GM23338 (cell line): ENCODE measurements around the gene OCA2. TPM values are rescaled to one million over a fixed set of nuclear protein-coding genes. Genes with fewer than 3 reads are reported as not detected.

Experiments used
- ATAC-seq: fragments of 200-7000 bp; cut with Tn5 transposase; 3 replicates; pipeline ENCODE4 v1.9.1; 2020
- DNase-seq: peaks from one replicate; pipeline ENCODE4 v3.0.0-alpha.2; 2015; ENCODE audit warnings: low spot score
- H2AFZ ChIP-seq: fragments of 200-600 bp; sonication (generic); 2 replicates; pipeline ENCODE4 v1.8.0; 2016; ENCODE audit warnings: antibody characterized with exemption, mild to moderate bottlenecking, moderate library complexity
- H3F3A ChIP-seq: fragments of 200-600 bp; sonication (generic); replicated peaks from 2 replicates; pipeline ENCODE4 v1.8.0; 2017; ENCODE audit warnings: antibody characterized with exemption, mixed run types, low read depth
- H3K27ac ChIP-seq: fragments of 200-600 bp; sonication (generic); 2 replicates; pipeline ENCODE4 v1.6.1; 2016; ENCODE audit warnings: low read depth
- H3K27me3 ChIP-seq: fragments of 200-600 bp; sonication (generic); 2 replicates; pipeline ENCODE4 v1.8.0; 2016; ENCODE audit warnings: mild to moderate bottlenecking, mixed run types, moderate library complexity; ENCODE audit not compliant: insufficient read depth
- H3K36me3 ChIP-seq: fragments of 200-600 bp; sonication (generic); 2 replicates; pipeline ENCODE4 v1.8.0; 2016; ENCODE audit warnings: mild to moderate bottlenecking; ENCODE audit not compliant: insufficient read depth
- H3K4me1 ChIP-seq: fragments of 200-600 bp; sonication (generic); 2 replicates; pipeline ENCODE4 v1.8.0; 2016; ENCODE audit warnings: mild to moderate bottlenecking, moderate library complexity; ENCODE audit not compliant: insufficient read depth
- H3K4me2 ChIP-seq: fragments of 200-600 bp; sonication (generic); 2 replicates; pipeline ENCODE4 v1.7.1; 2017; ENCODE audit warnings: mixed run types
- H3K4me3 ChIP-seq: fragments of 200-600 bp; sonication (generic); 2 replicates; pipeline ENCODE4 v1.6.1; 2016; ENCODE audit warnings: mixed run types
- H3K79me2 ChIP-seq: fragments of 200-600 bp; sonication (generic); replicated peaks from 2 replicates; pipeline ENCODE4 v1.8.0; 2017; ENCODE audit warnings: mild to moderate bottlenecking; ENCODE audit not compliant: insufficient read depth
- H3K9me2 ChIP-seq: fragments of 200-600 bp; sonication (generic); 2 replicates; pipeline ENCODE4 v1.8.0; 2017; ENCODE audit not compliant: insufficient read depth
- H4K20me1 ChIP-seq: fragments of 200-600 bp; sonication (generic); replicated peaks from 2 replicates; pipeline ENCODE4 v1.8.0; 2017; ENCODE audit warnings: mild to moderate bottlenecking; ENCODE audit not compliant: insufficient read depth
- H3K27ac Mint-ChIP-seq: 2 replicates; pipeline ENCODE4 v1.8.0; 2020; ENCODE audit warnings: inconsistent platforms, mild to moderate bottlenecking, moderate library complexity, mixed read lengths
- H3K27me3 Mint-ChIP-seq: 3 replicates; pipeline ENCODE4 v1.8.0; 2022; ENCODE audit warnings: low read depth, mild to moderate bottlenecking, moderate library complexity, mixed read lengths, inconsistent platforms; ENCODE audit not compliant: insufficient read depth, poor library complexity
- H3K36me3 Mint-ChIP-seq: 3 replicates; pipeline ENCODE4 v1.8.0; 2021; ENCODE audit warnings: low read depth, mild to moderate bottlenecking, inconsistent platforms, moderate library complexity, mixed read lengths
- H3K4me1 Mint-ChIP-seq: 3 replicates; pipeline ENCODE4 v1.8.0; 2020; ENCODE audit warnings: mild to moderate bottlenecking, inconsistent platforms, mixed read lengths
- H3K4me3 Mint-ChIP-seq: 3 replicates; pipeline ENCODE4 v1.8.0; 2021; ENCODE audit warnings: moderate library complexity, mild to moderate bottlenecking, inconsistent platforms, mixed read lengths
- H3K9me3 Mint-ChIP-seq: 3 replicates; pipeline ENCODE4 v1.8.0; 2020; ENCODE audit warnings: moderate library complexity, mild to moderate bottlenecking, inconsistent platforms, mixed read lengths
- CREB1 ChIP-seq: fragments of 250-450 bp; sonication (Bioruptor Pico); IDR thresholded peaks from 2 replicates; pipeline ENCODE4 v1.5.0; 2020; ENCODE audit warnings: low read depth, mild to moderate bottlenecking, moderate library complexity
- CTCF ChIP-seq, 2 experiments: fragments of 200-600 bp in 1 of 2; sonication (generic) in 1 of 2; conservative IDR thresholded peaks; 2 replicates each; pipeline versions ENCODE4 v1.5.1 to v1.6.1; 2016 to 2017; ENCODE audit warnings: antibody characterized with exemption in 2 of 2, low read depth in 2 of 2, mild to moderate bottlenecking in 2 of 2, moderate library complexity in 1 of 2
- ETS1 ChIP-seq: IDR thresholded peaks from 2 replicates; pipeline ENCODE4 v1.6.1; 2016; ENCODE audit warnings: antibody characterized with exemption
- EZH2 ChIP-seq: fragments of 200-600 bp; sonication (generic); IDR thresholded peaks from one replicate; pipeline ENCODE4 v1.8.0; 2017; ENCODE audit warnings: antibody characterized with exemption, mild to moderate bottlenecking, low read depth; ENCODE audit not compliant: unreplicated experiment
- EZH2phosphoT487 ChIP-seq: fragments of 200-600 bp; sonication (generic); IDR thresholded peaks from one replicate; pipeline ENCODE4 v1.8.1; 2018; ENCODE audit warnings: antibody characterized with exemption; ENCODE audit not compliant: unreplicated experiment
- JUNB ChIP-seq: IDR thresholded peaks from one replicate; pipeline ENCODE4 v1.6.1; 2016; ENCODE audit warnings: antibody characterized with exemption; ENCODE audit not compliant: unreplicated experiment
- NANOG ChIP-seq: IDR thresholded peaks from 2 replicates; pipeline ENCODE4 v1.6.1; 2016; ENCODE audit warnings: antibody characterized with exemption, borderline replicate concordance
- POLR2AphosphoS5 ChIP-seq: IDR thresholded peaks from 2 replicates; pipeline ENCODE4 v1.6.1; 2016; ENCODE audit warnings: antibody characterized with exemption, low read depth
- REST ChIP-seq: IDR thresholded peaks from one replicate; pipeline ENCODE4 v1.6.1; 2018; ENCODE audit warnings: antibody characterized with exemption; ENCODE audit not compliant: unreplicated experiment
- STAT1 ChIP-seq: IDR thresholded peaks from one replicate; pipeline ENCODE4 v1.6.1; 2016; ENCODE audit warnings: antibody characterized with exemption; ENCODE audit not compliant: unreplicated experiment
- ZNF114 ChIP-seq: fragments of 250-450 bp; sonication (Bioruptor Pico); IDR thresholded peaks from 2 replicates; pipeline ENCODE4 v1.5.0; 2020; ENCODE audit warnings: mild to moderate bottlenecking, moderate library complexity
- ZNF331 ChIP-seq: fragments of 250-450 bp; sonication (Bioruptor Pico); IDR thresholded peaks from 2 replicates; pipeline ENCODE4 v1.5.0; 2020; ENCODE audit warnings: low read depth, mild to moderate bottlenecking, moderate library complexity
- ZNF462 ChIP-seq: fragments of 250-450 bp; sonication (Bioruptor Pico); IDR thresholded peaks from 2 replicates; pipeline ENCODE4 v1.5.0; 2020; ENCODE audit warnings: mild to moderate bottlenecking, moderate library complexity
- polyA plus RNA-seq: library from polyadenylated mRNA; unstranded; fragments of >200 nt; fragmentation: Nextera tagmentation; extraction: Ambion mirVana; gene quantifications from 2 replicates; pipeline ENCODE4 v1.2.1, GENCODE V29; 2016
- total RNA-seq: library from RNA; depleted of rRNA; stranded (reverse); fragments of >200 nt; shearing (Covaris generic); gene quantifications from 2 replicates; pipeline ENCODE4 v1.2.3, GENCODE V29; 2014

Gene OCA2
- total and polyA plus RNA-seq, 2 experiments from 2014 or later: 0.40 to 0.69 TPM

GRCh38 chr15:27725731-27726130 lies 373.4 kb downstream of the OCA2 start:
- no peak for ATAC-seq

More at GRCh38 chr15:27725731-27726130, 373.4 kb downstream of the OCA2 start:
- Histone ChIP-seq H3K36me3 (no peaks in the 10 kb centered on the region), H3F3A (no peaks in the 10 kb centered on the region), H3K9me2 (no peaks in the 10 kb centered on the region; the same call in 1 of the 2 replicates), H3K27ac (no peak overlapping the region), H3K4me1 (no peaks in the 10 kb centered on the region), H3K27me3 (no peaks in the 10 kb centered on the region), H3K79me2 (no peaks in the 10 kb centered on the region), H4K20me1 (no peaks in the 10 kb centered on the region), H3K4me3 (no peak overlapping the region), H2AFZ (no peak overlapping the region), H3K4me2 (no peak overlapping the region)
- no peak overlapping the region for H3K27ac Mint-ChIP-seq
- no peak for TF ChIP-seq POLR2AphosphoS5
- no peak for TF ChIP-seq ETS1
- no peak for TF ChIP-seq EZH2
- TF ChIP-seq STAT1: no peak
- no peak for TF ChIP-seq EZH2phosphoT487
- no peak for TF ChIP-seq ZNF114 (CRISPR knock-in tag)
- TF ChIP-seq CREB1 (CRISPR knock-in tag): no peak
- TF ChIP-seq NANOG: no peak
- no peak for TF ChIP-seq ZNF331
- TF ChIP-seq CTCF (conservative IDR thresholded peaks at IDR 0.05; ENCODE audit: low read depth in 2 of 2): no peak
- TF ChIP-seq JUNB: no peak
- no peak for TF ChIP-seq ZNF462 (CRISPR knock-in tag)
- no peak for TF ChIP-seq REST
- H3K27me3 Mint-ChIP-seq: peaks cover 7% of the 10 kb centered on the region
- H3K9me3 Mint-ChIP-seq: no peaks in the 10 kb centered on the region; the same call in 2 of the 3 replicates
- H3K4me3 Mint-ChIP-seq: no peak overlapping the region
- peaks cover 7% of the 10 kb centered on the region for H3K4me1 Mint-ChIP-seq
- H3K36me3 Mint-ChIP-seq: no peaks in the 10 kb centered on the region
- no peak for DNase-seq
